HFFc6 (cell line): Measurements from ENCODE around the gene GRIK4. TPM values are rescaled to one million over a fixed set of nuclear protein-coding genes. Genes with fewer than 3 reads are reported as not detected.

Experiments
- DNase-seq: peaks from one replicate; pipeline ENCODE4 v3.0.0-alpha.2; 2018
- H3K27ac Mint-ChIP-seq: 2 replicates; pipeline ENCODE4 v1.8.0; 2020; ENCODE audit warnings: mild to moderate bottlenecking, mixed read lengths
- H3K27me3 Mint-ChIP-seq: 2 replicates; pipeline ENCODE4 v1.8.0; 2021; ENCODE audit warnings: mild to moderate bottlenecking, moderate library complexity, mixed read lengths; ENCODE audit not compliant: insufficient read depth
- H3K36me3 Mint-ChIP-seq: 2 replicates; pipeline ENCODE4 v1.8.0; 2021; ENCODE audit warnings: low read depth, mixed read lengths
- H3K4me1 Mint-ChIP-seq: 2 replicates; pipeline ENCODE4 v1.8.0; 2020; ENCODE audit warnings: low read depth, mixed read lengths
- H3K4me3 Mint-ChIP-seq: 2 replicates; pipeline ENCODE4 v1.8.0; 2020; ENCODE audit warnings: mild to moderate bottlenecking, moderate library complexity, mixed read lengths
- H3K9me3 Mint-ChIP-seq: 2 replicates; pipeline ENCODE4 v1.8.0; 2020; ENCODE audit warnings: mild to moderate bottlenecking, mixed read lengths
- CTCF ChIP-seq: fragments of 200-600 bp; sonication (generic); IDR thresholded peaks from 2 replicates; pipeline ENCODE4 v1.5.0; 2021; ENCODE audit warnings: antibody characterized with exemption, mild to moderate bottlenecking
- total RNA-seq, 6 experiments: library from RNA; stranded (reverse); fragmentation: NEBNext Ultra II Directional; extraction: Animal tissue kit (Norgen Biotek cat#: 25700); gene quantifications; 2 replicates in 1 of 6; 3 replicates in 5 of 6; pipeline ENCODE4 v1.2.3, GENCODE V29; 2021

The GRIK4 gene
- total RNA-seq, 6 experiments from 2014 or later = not detected

- no peak for TF ChIP-seq CTCF
- DNase-seq = no peak
- H3K4me1 Mint-ChIP-seq = no peaks in the 10 kb centered on the region
- H3K9me3 Mint-ChIP-seq = peaks cover 13% of the 10 kb centered on the region
- peaks cover 9% of the 10 kb centered on the region for H3K27me3 Mint-ChIP-seq
- 0 out of 2 replicates have a peak, but pooled peaks cover 4% of the 10 kb centered on the region for H3K36me3 Mint-ChIP-seq
- no peak overlapping the region for H3K27ac Mint-ChIP-seq
- H3K4me3 Mint-ChIP-seq = no peak overlapping the region
These were observed 260.1 kb downstream of the GRIK4 start for GRCh38 chr11:120771551-120772060.

- peaks cover 3% of the 10 kb centered on the region; the same call in 1 of the 2 replicates for H3K9me3 Mint-ChIP-seq
- H3K4me3 Mint-ChIP-seq = no peak overlapping the region
- no peak for TF ChIP-seq CTCF
- H3K4me1 Mint-ChIP-seq = no peaks in the 10 kb centered on the region
- H3K27ac Mint-ChIP-seq = no peak overlapping the region
- no peak for DNase-seq
- no peaks in the 10 kb centered on the region for H3K36me3 Mint-ChIP-seq
- peaks cover 24% of the 10 kb centered on the region for H3K27me3 Mint-ChIP-seq
These were observed 262.0 kb downstream of the GRIK4 start for GRCh38 chr11:120773501-120774031.

- no peak overlapping the region for H3K4me3 Mint-ChIP-seq
- H3K4me1 Mint-ChIP-seq = no peaks in the 10 kb centered on the region
- TF ChIP-seq CTCF = no peak
- no peaks in the 10 kb centered on the region for H3K9me3 Mint-ChIP-seq
- DNase-seq = no peak
- H3K27ac Mint-ChIP-seq = no peak overlapping the region
- H3K27me3 Mint-ChIP-seq = peaks cover 28% of the 10 kb centered on the region
- H3K36me3 Mint-ChIP-seq = no peaks in the 10 kb centered on the region
These were observed 263.2 kb downstream of the GRIK4 start for GRCh38 chr11:120774591-120775386.

GRCh38 chr11:120775986-120776951 lies 264.7 kb downstream of the GRIK4 start:
- no peak for DNase-seq
- Mint-ChIP-seq H3K4me3 (no peak overlapping the region), H3K4me1 (no peaks in the 10 kb centered on the region), H3K9me3 (no peaks in the 10 kb centered on the region), H3K36me3 (no peaks in the 10 kb centered on the region), H3K27ac (no peak overlapping the region), H3K27me3 (peaks cover 32% of the 10 kb centered on the region)
- no peak for TF ChIP-seq CTCF

GRCh38 chr11:120778685-120779490 lies 267.3 kb downstream of the GRIK4 start:
- Mint-ChIP-seq H3K4me1 (no peaks in the 10 kb centered on the region), H3K4me3 (no peak overlapping the region), H3K27me3 (peaks cover 40% of the 10 kb centered on the region), H3K9me3 (no peaks in the 10 kb centered on the region), H3K36me3 (no peaks in the 10 kb centered on the region), H3K27ac (no peak overlapping the region)
- no peak for TF ChIP-seq CTCF
- DNase-seq = no peak
